ENCODE data around the gene CCDC92.

Gene CCDC92

GRCh38 chr12:123886258-123886657 lies 86.4 kb downstream of the CCDC92 start:
- DNase-seq: no peak

All from stimulated activated CD4-positive, alpha-beta T cell treated with anti-CD3 and anti-CD28 coated beads, Interleukin-2, amount 100 ng/mL, for 24 hours (primary cell).